ENCODE results near the gene PEX6. TPM values are rescaled to one million over a fixed set of nuclear protein-coding genes. Genes with fewer than 3 reads are reported as not detected.

The PEX6 gene
- total RNA-seq, 1 donor from 2014 or later = 17.0 TPM

- H3K4me1 Mint-ChIP-seq (ENCODE audit: low read depth) = peaks cover 39% of the 10 kb centered on the region
- H3K27ac Mint-ChIP-seq (ENCODE audit: unreplicated experiment) = peak overlapping the region; percentile 80
- no peak for TF ChIP-seq CTCF (IDR thresholded peaks at IDR 0.05)
- DNase-seq (ENCODE audit: low spot score) = no peak
- H3K36me3 Mint-ChIP-seq (ENCODE audit: low read depth) = peaks cover 19% of the 10 kb centered on the region
- H3K27me3 Mint-ChIP-seq (ENCODE audit: low read depth) = no peaks in the 10 kb centered on the region
- peak overlapping the region; percentile 69 for H3K4me3 Mint-ChIP-seq (ENCODE audit: unreplicated experiment)
- H3K9me3 Mint-ChIP-seq (ENCODE audit: low read depth) = no peaks in the 10 kb centered on the region
Observed at GRCh38 chr6:43020847-43021246, 41.9 kb upstream of the PEX6 start.

- peaks cover 17% of the 10 kb centered on the region for H3K36me3 Mint-ChIP-seq (ENCODE audit: low read depth)
- H3K4me1 Mint-ChIP-seq (ENCODE audit: low read depth) = peaks cover 44% of the 10 kb centered on the region
- TF ChIP-seq CTCF (IDR thresholded peaks at IDR 0.05) = no peak
- DNase-seq (ENCODE audit: low spot score) = no peak
- H3K27ac Mint-ChIP-seq (ENCODE audit: unreplicated experiment) = peak overlapping the region; percentile 66
- H3K27me3 Mint-ChIP-seq (ENCODE audit: low read depth) = no peaks in the 10 kb centered on the region
- H3K9me3 Mint-ChIP-seq (ENCODE audit: low read depth) = no peaks in the 10 kb centered on the region
- no peak overlapping the region for H3K4me3 Mint-ChIP-seq (ENCODE audit: unreplicated experiment)
Observed at GRCh38 chr6:43020052-43020705, 41.2 kb upstream of the PEX6 start.

- Mint-ChIP-seq H3K36me3 (ENCODE audit: low read depth) (peaks cover 13% of the 10 kb centered on the region), H3K27ac (ENCODE audit: unreplicated experiment) (no peak overlapping the region), H3K9me3 (ENCODE audit: low read depth) (no peaks in the 10 kb centered on the region), H3K4me3 (ENCODE audit: unreplicated experiment) (no peak overlapping the region), H3K4me1 (ENCODE audit: low read depth) (peaks cover 48% of the 10 kb centered on the region), H3K27me3 (ENCODE audit: low read depth) (no peaks in the 10 kb centered on the region)
- DNase-seq (ENCODE audit: low spot score) = no peak
- no peak for TF ChIP-seq CTCF (IDR thresholded peaks at IDR 0.05)
Observed at GRCh38 chr6:43019152-43019551, 40.2 kb upstream of the PEX6 start.

- peaks cover 11% of the 10 kb centered on the region for H3K36me3 Mint-ChIP-seq (ENCODE audit: low read depth)
- peaks cover 57% of the 10 kb centered on the region for H3K4me1 Mint-ChIP-seq (ENCODE audit: low read depth)
- peak overlapping the region; percentile 63 for H3K27ac Mint-ChIP-seq (ENCODE audit: unreplicated experiment)
- DNase-seq (ENCODE audit: low spot score) = no peak
- no peak for TF ChIP-seq CTCF (IDR thresholded peaks at IDR 0.05)
- no peaks in the 10 kb centered on the region for H3K9me3 Mint-ChIP-seq (ENCODE audit: low read depth)
- H3K4me3 Mint-ChIP-seq (ENCODE audit: unreplicated experiment) = peak overlapping the region; percentile 25
- H3K27me3 Mint-ChIP-seq (ENCODE audit: low read depth) = no peaks in the 10 kb centered on the region
Observed at GRCh38 chr6:43016943-43017334, 38.0 kb upstream of the PEX6 start.

GRCh38 chr6:43016176-43016942, 37.4 kb upstream of the PEX6 start:
- H3K4me3 Mint-ChIP-seq (ENCODE audit: unreplicated experiment) = peak overlapping the region; percentile 44
- no peak for DNase-seq (ENCODE audit: low spot score)
- TF ChIP-seq CTCF (IDR thresholded peaks at IDR 0.05) = no peak
- no peaks in the 10 kb centered on the region for H3K9me3 Mint-ChIP-seq (ENCODE audit: low read depth)
- H3K36me3 Mint-ChIP-seq (ENCODE audit: low read depth) = peaks cover 14% of the 10 kb centered on the region
- H3K27ac Mint-ChIP-seq (ENCODE audit: unreplicated experiment) = peak overlapping the region; percentile 63
- no peaks in the 10 kb centered on the region for H3K27me3 Mint-ChIP-seq (ENCODE audit: low read depth)
- peaks cover 57% of the 10 kb centered on the region for H3K4me1 Mint-ChIP-seq (ENCODE audit: low read depth)

Data from chondrocyte (in vitro differentiated cells).